OCI-M2 (cell line): ENCODE data around the gene HCN3.
A peak's percentile ranks its signal among the peaks of the same experiment; 100 is the strongest.
"Not testable (repeated sequence)": the region's sequence is repeated elsewhere in the genome, so short reads cannot be mapped to it uniquely, and the experiment has no call there.

Source experiments
- DNase-seq: peaks from one replicate; lab custom pipeline; 2025; ENCODE audit not compliant: unreplicated experiment; lab: John Stamatoyannopoulos, UW

HCN3 gene

DNA sequence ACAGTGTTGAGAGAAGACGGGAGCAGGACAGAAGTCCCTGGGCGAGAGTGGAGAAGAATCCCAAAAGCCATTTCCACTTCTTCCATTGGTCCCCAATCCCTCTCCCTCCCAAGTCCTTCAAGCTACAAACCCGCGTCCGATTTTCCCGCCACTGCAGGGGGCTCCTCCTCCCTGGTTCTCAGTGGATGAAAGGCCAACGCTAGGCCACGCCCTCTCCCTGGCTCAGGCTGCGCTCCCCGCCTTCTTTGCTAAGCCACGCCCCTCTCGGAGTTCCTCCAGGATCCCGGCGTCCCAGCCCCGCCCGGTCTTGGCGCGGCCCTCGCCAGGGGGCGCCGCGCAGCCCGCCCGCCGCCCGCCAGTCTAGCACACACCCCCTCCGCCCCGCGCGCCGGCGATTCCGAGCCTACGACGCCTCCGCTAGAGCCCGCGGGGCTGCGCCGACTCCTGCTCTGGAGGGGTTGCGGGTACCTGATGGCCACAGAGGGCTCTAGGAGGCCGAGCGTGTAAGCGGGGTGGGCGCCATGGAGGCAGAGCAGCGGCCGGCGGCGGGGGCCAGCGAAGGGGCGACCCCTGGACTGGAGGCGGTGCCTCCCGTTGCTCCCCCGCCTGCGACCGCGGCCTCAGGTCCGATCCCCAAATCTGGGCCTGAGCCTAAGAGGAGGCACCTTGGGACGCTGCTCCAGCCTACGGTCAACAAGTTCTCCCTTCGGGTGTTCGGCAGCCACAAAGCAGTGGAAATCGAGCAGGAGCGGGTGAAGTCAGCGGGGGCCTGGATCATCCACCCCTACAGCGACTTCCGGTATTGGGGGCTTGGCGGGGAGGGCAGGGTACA, at the start of gene HCN3:
HCN3 (plus strand) TSS at position 394 of the 832 bp plus-strand sequence; CDS start at position 522, 128 bp downstream.
- DNase-seq: peak; percentile 69

DNA sequence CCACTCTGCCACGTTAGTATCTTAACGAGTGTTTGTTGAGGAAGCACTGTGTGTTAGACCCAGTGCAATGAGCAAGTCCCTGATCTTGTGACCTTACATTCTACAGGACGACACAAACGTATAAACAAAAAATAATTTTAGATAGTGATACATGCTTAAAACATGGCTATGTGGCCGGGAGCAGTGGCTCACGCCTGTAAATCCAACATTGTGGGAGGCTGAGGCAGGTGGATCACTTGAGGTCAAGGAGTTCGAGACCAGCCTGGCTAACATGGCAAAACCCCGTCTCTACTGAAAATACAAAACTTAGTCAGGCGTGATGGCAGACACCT, 49.2 kb upstream of the HCN3 start:
- no peak for DNase-seq

DNA sequence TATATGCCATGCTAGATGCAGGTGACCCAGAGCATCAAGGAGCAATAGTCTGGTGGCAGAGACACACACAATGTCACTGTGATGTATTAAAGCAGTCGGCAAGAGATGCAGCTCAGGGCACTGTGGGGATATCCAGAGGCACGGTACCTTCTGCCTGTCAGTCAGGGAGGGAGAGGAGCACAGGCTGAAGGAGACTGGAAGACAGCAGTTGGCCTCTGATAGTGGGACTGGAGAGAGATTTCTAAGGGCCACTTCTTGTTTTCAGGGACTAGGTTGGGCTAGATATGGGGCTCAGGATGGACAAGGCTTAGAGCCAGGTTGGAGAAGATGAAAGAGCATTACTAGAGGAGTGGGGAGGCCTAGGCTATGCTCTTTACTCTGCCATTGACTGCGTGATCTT, 46.0 kb upstream of the HCN3 start:
- not testable (repeated sequence) for DNase-seq

DNA sequence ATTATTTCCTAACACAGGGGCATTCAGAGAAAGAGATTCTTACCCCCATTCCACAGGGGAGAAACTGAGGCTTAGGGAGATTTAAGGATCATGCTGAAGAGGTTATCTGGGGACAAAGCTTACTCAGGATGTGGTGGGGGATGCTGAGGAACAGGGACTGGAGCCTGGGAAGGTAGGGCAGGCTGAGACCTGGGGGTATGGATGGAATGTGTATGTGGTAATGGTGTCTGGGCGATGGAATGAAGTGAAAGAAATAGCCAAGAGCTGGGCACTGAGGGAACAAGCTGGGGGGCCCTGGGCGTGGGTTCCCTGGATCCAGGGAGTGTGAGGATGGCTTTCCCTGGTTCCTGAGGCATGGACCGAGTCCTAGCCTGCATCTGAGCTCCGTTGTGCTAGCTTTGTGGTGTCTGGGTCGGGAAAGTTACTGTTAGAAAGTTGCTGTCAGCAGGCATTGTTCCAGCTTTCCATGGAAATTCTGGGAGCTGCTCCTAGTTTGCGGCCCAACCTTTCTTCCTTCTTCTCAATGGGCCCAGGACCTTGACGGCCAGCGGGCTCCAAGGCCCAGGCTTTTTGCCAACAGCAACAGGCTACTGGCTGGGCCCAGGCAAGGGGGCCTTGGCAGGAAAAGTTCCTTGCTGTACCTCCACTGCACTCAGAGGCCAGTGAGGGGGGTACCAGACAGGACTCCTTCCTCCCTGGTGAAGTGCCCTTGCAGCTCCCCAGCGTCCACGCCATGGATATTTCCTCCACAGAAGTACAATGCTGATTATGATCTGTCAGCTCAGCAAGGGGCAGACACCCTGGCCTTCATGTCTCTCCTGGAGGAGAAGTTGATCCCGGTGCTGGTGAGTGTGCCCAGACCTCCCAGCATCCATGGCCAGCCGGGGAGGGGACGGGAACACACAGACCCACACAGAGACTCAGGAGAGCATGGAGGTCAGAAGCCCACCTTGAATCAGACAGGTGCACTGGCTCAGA, 45.0 kb upstream of the HCN3 start:
- DNase-seq: not testable (repeated sequence)

DNA sequence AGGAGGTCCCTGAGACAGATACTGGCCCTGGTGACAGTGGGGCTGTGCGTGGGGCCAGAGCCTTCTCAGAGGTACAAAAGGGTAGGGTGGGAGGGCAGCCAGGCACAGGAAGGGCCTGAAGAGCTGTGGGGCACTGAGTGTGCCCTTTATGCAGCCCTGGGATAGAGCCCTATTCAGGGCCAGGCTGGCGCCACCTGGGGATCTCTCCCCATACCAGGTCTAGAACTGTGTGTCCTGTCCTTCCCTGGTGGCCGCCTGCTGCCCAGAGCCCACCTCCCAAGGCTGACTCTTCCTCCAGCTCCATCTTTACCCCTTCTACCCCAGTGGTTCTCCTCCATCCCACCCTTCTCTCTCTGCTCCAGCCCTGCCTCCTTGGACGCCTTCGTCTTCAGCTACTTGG, 43.8 kb upstream of the HCN3 start:
- not testable (repeated sequence) for DNase-seq

DNA sequence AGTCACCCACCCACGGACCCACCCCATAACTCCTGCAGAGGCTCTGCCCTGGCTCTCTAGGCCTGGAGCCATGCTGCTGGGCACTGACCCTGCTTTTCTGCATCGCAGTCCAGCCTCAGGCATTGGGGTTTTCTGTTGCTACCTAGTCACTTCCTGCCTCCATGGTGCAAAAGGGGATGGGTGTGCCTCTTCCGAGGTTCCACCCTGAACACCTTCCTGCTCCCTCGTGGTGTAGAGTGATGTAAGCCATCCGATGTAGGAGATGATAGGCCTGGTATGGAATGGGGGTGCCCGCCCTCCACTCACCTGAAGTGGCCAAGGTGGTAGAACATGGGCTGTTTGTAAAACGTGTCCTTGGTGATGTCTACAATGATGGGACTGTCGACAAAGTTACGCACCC, 41.9 kb upstream of the HCN3 start:
- not testable (repeated sequence) for DNase-seq

DNA sequence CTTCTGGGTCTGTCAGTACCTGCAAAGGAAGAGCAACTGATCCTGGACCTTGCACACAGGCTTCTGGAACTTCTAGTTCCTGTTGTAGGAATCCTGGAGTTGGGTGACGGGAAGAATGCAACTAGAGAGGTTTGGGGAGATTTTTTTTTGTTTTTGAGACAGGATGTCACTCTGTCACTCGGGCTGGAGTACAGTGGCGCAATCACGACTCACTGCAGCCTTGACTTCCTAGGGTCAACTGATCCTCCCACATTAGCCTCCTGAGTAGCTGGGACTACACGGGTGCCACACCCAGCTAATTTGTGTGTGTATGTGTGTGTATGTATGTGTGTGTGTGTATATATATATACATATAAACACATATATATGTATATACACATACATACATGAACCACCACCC, 40.8 kb upstream of the HCN3 start:
- no peak for DNase-seq

DNA sequence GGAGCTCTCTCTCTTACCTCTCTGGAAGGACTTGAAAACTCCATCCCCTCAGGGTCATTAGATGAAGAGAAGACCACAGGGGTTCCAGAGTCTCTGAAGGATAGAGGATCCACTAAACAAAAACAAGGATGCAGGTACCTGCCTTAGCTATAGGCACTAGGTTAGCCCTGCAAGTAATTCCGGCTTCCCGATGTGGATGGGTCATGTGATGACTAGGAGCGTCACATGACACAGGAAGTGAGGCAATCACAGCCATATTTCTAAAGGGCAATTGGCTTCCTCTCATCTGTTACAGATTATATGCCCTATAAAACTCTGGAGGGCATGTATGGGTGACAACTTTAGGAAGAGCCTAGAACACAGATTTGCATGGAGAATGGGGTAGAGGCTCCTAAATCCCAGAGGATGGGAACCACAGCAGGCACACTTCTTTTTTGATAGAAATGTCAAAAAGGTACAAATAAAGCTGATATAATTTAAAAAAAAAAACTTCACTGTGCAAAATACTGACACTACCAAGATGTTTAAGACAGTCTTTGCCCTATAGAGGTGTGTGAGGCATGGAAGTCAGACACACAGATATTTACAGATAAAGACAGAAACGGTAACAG, 36.1 kb upstream of the HCN3 start:
- peak; percentile 64 for DNase-seq

DNA sequence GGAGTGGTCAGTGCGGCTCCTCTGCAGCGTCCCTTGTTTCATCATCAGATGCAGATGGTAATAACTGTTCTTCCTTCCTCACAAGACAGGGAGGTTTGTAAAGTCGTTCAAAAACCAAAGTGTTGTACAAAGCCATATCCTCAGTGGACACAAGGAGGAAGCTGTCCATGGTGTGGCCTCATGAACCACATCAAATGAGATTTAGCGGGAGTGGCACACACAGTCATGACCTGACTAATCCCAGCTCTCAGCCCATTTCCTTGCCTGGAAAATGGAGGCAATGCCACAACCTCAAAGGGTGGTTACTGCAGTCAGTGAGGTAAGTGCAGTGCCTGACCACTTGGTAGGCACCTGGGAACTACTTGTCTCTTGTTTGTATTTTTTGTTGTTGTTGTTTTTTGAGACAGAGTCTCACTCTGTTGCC, 35.4 kb upstream of the HCN3 start:
- no peak for DNase-seq

DNA sequence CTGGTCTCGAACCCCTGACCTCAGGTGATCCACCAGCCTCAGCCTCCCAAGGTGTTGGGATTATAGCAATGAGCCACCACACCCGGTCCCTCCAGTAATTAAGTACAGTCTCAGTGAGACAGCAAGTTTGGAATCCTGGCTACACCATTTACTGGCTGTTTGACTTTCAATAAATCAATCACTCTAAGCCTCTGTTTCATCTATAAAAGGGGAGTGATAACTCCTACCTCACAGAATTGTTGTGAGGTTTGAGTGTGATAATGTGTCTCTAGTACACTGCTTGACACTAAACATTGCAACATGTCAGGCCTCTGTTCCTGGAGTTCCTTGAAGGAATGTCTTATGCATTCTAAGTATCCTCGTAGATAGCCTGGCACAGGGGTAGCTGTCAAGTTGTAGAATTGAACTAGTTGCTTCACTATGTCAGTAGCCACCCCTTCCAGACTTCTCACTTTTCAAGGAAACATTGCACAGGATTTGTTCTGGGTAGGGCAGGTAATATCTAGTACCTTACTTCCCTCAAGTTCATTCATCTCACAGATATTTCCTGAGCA, 34.4 kb upstream of the HCN3 start:
- DNase-seq: no peak

DNA sequence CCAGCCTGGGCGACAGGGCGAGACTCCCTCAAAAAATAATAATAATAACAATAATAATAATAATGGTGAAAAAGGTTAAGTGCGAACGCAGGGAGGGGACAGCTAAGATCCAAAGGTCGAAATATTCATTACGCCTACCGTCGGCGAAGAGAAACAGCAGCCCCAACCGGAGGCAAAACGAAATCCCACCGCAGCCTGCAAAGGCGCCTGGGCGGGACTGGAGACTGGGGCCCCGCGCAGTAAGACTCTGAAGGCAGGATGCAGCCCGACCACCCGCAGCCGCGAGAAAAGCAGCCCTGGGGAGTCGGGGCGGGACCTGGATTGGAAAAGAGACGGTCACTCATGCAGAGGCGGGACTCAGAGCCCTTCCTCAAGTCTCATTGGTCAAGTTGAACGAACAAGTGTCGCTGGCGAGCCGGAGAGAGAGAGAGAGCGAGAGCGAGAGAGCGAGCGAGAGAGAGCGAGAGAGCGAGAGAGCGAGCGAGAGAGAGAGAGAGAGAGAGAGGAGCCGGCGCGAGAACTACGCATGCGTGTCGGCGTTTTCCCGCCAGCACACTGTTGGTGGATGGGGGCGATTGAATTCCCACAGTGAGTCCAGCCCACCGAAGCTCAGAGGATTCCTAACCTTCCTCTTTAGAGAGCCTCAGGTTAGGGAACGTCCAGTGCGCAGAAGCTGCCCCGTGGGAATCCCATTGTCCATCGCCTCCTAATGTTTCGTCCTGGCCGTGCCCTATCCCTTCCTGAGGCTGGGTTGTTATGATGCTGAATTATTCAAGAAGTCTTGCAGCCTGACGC, 32.7 kb upstream of the HCN3 start:
- DNase-seq: peak; percentile 87

DNA sequence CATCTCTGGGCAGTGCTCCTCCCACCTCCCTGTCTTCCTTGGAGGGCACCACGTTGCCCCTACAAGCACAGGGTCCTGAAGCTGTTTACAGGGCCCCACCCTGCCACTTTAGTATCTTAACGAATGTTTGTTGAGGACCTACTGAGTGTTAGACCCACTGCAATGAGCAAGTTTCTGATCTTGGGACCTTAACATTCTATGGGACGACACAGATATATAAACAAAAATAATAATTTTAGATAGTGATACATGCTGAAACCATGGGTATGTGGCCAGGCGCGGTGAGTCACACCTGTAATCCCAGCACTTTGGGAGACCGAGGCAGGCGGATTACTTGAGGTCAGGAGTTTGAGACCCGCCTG, 32.1 kb upstream of the HCN3 start:
- no peak for DNase-seq

DNA sequence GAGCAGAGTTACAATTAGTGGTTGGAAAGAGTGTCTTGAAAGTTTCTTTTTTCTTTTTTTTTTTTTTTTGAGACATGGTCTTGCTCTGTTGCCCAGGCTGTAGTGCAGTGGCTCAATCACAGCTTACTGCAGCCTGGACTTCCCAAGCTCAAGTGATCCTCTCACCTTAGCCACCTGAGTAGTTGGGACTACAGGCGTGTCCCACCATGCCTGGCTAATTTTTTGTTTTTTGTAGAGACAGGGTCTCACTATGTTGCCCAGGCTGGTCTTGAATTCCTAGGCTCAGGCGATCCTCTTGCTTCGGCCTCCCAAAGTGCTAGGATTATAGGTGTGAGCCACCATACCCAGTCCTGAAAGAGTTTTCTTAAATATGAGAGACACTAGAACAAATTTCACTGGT, 30.5 kb upstream of the HCN3 start:
- not testable (repeated sequence) for DNase-seq

DNA sequence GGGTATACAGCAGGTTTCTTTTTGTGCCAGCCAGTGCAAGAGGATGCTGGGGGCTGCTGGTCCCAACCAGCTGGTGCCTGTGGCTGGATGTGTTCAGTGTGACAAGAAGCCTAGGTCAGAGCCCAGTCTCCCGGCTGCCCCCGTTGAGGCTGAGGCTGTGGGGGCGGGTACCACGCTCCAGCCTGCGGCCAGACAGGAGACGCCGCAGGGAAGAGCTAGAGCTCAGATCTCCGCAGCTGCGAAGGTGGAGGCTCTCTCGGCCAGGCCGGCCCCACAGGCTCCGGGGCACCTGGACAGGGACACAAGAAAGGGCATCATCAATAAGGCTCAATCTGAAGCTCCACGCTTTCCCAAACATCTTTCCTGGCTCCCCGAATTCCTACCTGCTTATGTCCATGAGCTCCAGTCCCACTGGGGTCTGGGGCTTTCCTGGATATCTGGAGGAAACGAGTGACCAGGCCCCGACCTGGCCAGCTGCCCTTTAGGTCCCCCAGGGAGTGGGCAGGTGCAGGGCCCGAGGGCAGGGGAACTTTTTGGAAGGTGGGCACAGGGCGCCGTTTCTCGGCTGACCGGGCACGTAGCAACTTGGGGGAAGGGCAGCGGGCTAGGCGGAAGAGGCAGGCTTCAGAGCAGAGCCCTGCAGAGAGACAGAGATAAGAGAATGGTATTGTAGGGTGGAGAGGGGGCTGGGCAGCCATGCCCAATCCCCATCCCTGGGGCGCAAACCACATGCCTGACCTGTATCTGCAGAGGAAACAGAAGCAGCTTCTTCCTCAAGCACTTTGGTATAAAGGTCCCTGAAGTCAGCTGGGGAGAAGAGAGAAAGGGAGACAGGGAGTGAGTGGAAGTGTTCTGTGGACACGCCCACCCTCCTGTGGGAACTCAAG, 29.4 kb upstream of the HCN3 start:
- DNase-seq: no peak

DNA sequence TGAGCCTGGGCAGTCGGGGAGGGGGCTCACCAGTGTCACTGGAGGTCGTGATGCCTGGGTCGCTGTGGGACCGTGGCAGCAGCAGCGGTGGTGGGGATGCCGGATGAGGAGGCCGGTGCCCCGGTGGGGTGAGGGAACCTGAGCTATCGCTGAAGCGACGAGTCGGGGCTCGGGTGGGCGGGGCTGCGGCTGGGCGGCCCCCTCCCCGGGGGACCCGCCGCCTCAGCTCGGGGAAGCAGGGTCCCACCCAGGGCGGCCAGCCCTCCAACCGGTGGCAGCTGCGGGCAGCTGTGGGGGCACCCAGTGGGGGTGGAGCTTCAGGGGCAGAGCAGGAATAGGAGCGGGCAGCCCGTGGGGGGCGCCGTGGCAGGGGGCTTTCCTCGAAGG, 27.0 kb upstream of the HCN3 start:
- no peak for DNase-seq

DNA sequence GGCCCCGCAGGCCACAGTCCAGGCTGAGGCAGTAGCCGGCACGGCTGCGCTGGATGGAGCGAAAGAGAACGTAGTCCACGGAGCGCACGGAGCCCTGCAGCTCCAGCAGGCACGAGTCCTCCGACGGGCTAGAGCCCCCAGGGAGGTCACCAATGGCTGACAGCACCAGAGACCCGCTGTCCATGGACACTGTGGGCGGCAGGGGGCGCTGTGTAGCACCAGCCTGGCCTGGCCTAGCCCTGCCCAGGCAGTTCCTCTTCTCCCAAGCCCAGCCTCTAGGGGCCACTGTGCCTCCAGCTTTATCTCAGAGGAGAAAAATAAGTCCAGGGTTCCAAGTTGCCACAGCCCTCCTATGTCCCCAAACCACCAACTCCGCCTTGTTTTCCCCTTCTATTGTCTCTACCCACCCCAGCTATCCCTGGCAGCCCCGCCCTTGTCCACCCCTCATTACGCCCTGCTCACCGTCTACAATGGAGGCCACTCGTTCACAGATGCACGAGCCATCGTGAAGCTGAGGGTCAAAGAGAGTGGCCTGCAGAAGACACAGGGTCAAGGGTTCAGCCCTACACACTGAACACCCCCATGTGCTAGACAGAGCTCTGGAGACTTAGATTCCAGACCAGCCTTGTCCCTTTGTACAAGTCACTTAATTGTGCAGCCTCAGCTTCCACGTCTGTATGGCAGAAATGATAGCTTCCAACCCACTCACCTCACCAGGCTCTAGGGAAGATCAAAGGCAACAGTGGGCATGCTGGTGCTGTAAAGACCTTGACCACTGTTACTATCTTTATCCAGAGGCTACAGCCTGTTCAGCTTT, 26.4 kb upstream of the HCN3 start:
- DNase-seq: peak; percentile 54

DNA sequence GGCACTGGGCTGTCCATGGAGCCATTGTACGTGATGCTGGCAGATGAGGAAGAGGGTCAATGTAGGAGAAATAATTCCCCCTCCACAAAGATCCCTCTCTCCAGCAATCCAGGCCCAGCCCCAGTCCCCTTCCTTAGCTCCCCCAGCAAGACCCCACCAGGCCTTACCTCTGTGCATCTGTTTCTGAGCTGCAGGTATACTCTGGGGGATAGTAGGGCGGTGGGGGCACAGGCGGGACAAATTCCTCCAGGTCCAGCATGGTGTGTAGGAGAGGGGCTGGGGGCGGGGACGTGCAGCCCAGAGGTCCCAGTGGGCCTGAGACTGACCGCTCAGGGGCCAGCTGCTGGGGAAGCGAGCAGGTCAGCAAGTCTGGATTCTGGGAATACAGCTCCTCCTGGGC, 25.7 kb upstream of the HCN3 start:
- no peak for DNase-seq

DNA sequence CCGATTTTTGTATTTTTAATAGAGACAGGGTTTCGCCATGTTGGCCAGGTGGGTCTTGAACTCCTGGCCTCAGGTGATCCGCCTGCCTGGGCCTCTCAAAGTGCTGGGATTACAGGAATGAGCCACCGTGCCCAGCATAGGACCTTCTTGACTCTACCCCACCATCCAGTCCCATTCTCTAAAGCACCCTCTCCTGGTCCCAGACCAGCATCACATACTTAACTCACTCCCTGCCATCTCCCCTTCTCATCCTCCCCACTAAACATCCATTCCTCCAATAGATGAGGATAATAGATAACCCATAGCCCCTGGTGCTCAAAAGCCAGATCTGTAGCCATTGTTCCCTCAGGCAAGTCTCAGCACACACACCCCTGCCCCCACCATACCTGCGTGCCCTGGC, 24.1 kb upstream of the HCN3 start:
- no peak for DNase-seq

DNA sequence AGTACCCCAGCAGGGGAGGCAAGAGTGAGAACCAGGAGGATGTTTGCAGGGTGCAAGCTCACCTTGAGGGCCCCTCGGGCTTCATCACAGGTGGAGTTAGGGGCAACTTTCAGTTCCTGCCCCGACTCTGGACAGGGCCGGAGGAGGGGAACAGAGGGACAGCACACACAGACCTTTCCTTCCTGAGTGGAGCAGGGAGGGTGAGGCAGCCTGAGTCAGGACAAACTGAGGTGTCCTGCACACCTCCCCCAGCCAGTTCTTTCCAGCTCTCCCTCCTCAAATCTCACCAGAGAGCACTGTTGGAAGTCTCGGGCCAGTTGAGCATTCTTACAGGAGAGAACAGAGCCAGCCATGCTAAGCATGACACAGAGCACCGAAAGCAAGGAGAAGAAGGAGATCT, 23.5 kb upstream of the HCN3 start:
- no peak for DNase-seq
